KOPT-K1 (cell line): ENCODE data around the gene FKBP5.
"Not testable (repeated sequence)": the region's sequence is repeated elsewhere in the genome, so short reads cannot be mapped to it uniquely, and the experiment has no call there.

Source experiments
- H3K27ac ChIP-seq: fragments of 200-600 bp; sonication (generic); 2 replicates; pipeline ENCODE4 v1.5.1; 2016; ENCODE audit warnings: antibody characterized with exemption, mild to moderate bottlenecking, low read depth, low read length; ENCODE audit not compliant: poor library complexity, severe bottlenecking
- H3K36me3 ChIP-seq: fragments of 200-600 bp; sonication (generic); 2 replicates; pipeline ENCODE4 v1.5.1; 2017; ENCODE audit warnings: antibody characterized with exemption, mild to moderate bottlenecking, low read length, moderate library complexity; ENCODE audit not compliant: insufficient read depth
- H3K9me3 ChIP-seq: fragments of 200-600 bp; sonication (generic); 2 replicates; pipeline ENCODE4 v1.5.1; 2017; ENCODE audit warnings: antibody characterized with exemption, low read length, mild to moderate bottlenecking; ENCODE audit not compliant: insufficient read depth, poor library complexity, severe bottlenecking

FKBP5 gene

DNA sequence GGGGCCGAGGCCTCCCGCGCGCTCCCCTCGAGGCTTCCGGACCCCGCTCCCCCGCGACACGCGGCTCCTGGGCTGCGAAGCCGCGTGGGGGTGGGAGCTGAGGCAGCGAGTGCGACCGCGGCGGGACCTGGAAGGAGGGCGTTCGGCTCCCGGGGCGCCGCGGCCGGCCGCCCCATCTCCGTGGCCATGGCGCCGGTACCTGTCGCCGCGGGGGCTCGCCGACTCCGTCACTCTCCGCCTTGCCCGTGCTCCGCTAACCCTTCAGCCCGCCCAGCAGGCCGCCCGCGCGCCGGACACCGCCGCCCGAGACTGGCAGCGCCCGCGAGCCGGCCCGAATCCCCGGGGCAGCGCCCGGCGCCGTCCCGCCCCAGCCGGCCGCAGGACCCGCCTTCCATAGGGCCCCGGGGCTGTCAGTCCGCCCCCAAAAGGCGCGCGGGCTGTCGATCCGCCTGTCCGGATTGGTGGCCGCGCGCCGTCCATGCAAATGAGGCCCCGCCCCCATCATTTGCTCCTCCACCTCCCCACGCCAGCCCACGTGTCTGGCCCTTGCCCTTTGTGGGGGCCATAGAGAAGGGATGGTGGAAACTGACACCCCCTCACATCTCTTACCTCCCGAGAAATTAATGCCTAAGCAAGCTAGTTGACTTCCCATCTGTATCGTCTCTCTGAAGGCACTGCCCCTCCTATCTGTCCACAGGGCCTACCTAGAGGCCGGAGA is at the start of gene FKBP5:
FKBP5 (minus strand) TSS at position 311 of the 718 bp plus-strand sequence. CDS start 46,091 bp downstream, outside the sequence.
- peak within 1 kb of the TSS; percentile 85 for H3K27ac ChIP-seq
- H3K36me3 ChIP-seq, result peaks cover 10% of the 10 kb centered on the region
- H3K9me3 ChIP-seq, result no peaks in the 10 kb centered on the region

DNA sequence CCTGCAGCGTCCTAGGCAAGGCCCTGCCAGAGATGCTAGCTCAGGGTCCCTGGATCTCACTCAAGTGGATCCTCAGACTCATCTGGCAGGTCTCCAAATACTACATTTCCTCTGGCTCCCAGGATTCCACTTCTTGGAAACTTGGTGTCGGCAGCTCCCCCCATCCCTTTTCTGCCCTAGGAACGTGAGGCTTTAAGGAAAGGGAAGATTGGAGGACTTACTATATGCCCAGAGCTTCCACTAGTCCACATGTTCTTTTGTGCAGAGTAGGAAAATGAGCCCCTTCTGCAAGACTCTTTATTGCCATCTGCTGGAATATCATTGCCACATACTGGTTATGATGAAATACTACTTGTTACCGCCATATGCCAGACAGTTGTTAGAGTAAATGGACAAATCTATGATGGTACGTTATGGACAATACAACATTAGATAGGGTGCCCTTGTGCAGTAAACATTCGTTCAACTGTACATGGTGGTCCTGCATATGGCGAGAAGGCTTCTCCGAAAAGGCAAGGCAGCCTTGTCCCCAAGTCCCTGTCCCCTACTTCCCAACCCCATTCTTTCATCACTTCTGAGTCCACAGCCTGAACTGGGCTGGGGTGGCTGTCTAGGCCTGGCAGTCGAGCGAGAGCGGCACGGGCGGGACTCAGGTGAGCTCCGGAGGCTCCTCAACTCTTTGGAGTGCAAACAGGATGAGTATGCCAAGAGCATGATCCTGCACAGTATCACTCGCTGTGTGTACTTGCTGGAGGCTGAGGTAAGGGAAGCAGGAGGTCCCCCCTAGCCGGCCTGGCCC is 48.9 kb upstream of the FKBP5 start:
- Histone ChIP-seq H3K27ac (no peak overlapping the region), H3K9me3 (no peaks in the 10 kb centered on the region), H3K36me3 (no peaks in the 10 kb centered on the region)

GRCh38 chr6:35736982-35737412 is 48.3 kb upstream of the FKBP5 start, which contains the start of gene ARMC12:
Gene ARMC12 (plus strand): TSS chr6:35737032. CDS start chr6:35737109, 77 bp downstream.
- no peaks in the 10 kb centered on the region for H3K9me3 ChIP-seq
- H3K27ac ChIP-seq, result peak within 1 kb of the TSS; percentile 40
- no peaks in the 10 kb centered on the region for H3K36me3 ChIP-seq

- no peaks in the 10 kb centered on the region for H3K36me3 ChIP-seq
- peak overlapping the region; percentile 40 for H3K27ac ChIP-seq
- H3K9me3 ChIP-seq, result no peaks in the 10 kb centered on the region
These were observed 47.7 kb upstream of the FKBP5 start for GRCh38 chr6:35736253-35736894.

GRCh38 chr6:35735452-35735851 is 46.7 kb upstream of the FKBP5 start:
- Histone ChIP-seq H3K9me3 (no peaks in the 10 kb centered on the region), H3K36me3 (no peaks in the 10 kb centered on the region), H3K27ac (peak overlapping the region; percentile 40)

DNA sequence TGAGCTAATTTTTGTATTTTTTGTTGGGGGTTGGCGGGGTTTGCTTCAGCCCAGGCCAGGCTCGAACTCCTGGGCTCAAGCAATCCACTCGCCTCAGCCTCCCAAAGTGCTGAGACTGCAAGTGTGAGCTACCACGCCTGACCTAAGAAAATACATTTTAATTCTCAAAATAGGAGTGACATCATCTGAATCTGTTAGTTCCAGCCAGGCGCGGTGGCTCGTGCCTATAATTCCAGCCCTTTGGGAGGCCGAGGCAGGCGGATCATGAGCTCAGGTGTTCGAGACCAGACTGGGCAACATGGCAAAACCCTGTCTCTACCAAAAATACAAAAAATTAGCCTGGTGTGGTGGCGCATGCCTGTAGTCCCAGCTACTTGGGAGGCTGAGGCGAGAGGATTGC is 45.6 kb upstream of the FKBP5 start:
- not testable (repeated sequence) for H3K27ac ChIP-seq, H3K9me3 ChIP-seq, H3K36me3 ChIP-seq

GRCh38 chr6:35733633-35734032 is 44.9 kb upstream of the FKBP5 start:
- no peaks in the 10 kb centered on the region for H3K9me3 ChIP-seq
- no peaks in the 10 kb centered on the region for H3K36me3 ChIP-seq
- peak overlapping the region; percentile 17 for H3K27ac ChIP-seq

DNA sequence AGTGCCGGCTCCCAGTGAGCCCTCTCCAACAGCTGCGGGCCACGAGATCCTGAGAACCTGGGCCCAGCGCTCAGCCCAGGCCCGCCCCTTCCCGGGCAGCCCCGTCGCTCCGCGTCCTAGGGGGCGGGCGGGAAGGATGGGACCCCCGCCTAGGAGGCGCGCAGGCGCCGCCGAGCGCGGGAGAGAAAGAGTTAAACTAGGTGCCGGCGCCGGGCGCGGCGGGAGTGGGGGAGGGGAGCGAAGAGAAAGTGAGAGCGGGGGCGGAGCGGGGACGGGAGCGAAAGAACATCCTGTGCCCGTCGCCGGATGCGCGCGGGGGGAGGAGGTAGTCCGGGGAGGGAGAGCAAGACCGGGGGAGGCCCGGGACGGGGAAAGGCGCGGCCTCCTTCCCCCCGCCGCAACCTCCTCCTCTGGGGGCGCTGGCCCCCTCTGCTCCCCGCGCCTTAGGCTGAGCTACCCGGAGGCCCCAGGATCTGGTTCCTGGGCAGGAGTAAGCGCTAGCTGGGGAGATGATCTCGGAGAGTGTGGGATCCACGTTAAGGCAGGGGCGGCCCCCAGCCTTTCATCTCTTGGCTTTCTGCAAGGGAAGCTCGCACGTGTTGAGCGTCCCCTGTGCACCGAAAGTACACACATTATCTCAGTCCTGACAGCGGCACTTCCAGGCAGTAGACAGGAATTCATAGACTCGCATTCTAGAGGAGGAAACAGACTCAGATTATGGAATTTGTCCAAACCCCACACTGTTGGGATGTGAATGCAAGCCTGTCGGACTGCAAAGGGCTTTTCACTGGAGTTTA is 43.2 kb upstream of the FKBP5 start:
- Histone ChIP-seq H3K9me3 (no peaks in the 10 kb centered on the region), H3K36me3 (no peaks in the 10 kb centered on the region), H3K27ac (peak overlapping the region; percentile 99)

DNA sequence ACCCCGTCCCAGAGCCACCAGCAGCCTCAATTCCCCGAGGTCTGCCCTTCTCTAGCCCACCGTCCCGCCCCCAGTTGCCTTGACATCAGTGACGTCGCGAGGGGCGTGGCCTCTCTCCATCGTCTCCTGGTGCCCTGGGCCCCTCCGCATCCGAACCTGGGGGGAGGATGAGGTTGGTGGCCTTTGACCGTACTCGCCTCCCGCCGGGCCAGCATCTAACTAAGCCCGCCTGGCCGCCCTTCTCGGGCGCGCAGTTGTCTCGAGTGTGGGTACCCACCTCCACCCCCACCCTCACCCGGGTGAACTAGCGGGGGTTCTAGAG is 42.7 kb upstream of the FKBP5 start:
- Histone ChIP-seq H3K27ac (peak overlapping the region; percentile 99), H3K9me3 (no peaks in the 10 kb centered on the region), H3K36me3 (no peaks in the 10 kb centered on the region)

- H3K27ac ChIP-seq, result peak overlapping the region; percentile 99
- H3K9me3 ChIP-seq, result no peaks in the 10 kb centered on the region
- no peaks in the 10 kb centered on the region for H3K36me3 ChIP-seq
These were observed 42.2 kb upstream of the FKBP5 start for GRCh38 chr6:35730745-35731413.

DNA sequence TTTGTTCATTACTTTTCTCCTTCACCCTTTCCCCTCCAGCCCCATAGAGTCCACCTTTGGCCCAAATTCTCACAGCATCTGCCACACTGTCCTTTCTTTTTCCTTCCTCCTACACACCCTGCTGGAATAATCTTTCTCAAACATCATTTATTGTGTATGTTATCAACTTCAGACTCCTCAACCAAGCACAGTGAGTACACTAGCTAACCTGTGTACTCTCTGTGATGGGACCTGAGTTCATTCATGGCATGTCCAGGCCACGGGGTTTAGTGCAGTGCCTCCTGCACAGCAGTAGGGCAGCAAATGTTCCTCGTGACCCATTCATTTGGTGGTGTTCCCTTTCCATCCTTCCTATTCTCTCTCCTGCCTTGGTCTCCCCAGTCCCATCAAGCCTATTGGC is 41.0 kb upstream of the FKBP5 start:
- Histone ChIP-seq H3K36me3 (no peaks in the 10 kb centered on the region), H3K27ac (peak overlapping the region; percentile 99), H3K9me3 (no peaks in the 10 kb centered on the region)

DNA sequence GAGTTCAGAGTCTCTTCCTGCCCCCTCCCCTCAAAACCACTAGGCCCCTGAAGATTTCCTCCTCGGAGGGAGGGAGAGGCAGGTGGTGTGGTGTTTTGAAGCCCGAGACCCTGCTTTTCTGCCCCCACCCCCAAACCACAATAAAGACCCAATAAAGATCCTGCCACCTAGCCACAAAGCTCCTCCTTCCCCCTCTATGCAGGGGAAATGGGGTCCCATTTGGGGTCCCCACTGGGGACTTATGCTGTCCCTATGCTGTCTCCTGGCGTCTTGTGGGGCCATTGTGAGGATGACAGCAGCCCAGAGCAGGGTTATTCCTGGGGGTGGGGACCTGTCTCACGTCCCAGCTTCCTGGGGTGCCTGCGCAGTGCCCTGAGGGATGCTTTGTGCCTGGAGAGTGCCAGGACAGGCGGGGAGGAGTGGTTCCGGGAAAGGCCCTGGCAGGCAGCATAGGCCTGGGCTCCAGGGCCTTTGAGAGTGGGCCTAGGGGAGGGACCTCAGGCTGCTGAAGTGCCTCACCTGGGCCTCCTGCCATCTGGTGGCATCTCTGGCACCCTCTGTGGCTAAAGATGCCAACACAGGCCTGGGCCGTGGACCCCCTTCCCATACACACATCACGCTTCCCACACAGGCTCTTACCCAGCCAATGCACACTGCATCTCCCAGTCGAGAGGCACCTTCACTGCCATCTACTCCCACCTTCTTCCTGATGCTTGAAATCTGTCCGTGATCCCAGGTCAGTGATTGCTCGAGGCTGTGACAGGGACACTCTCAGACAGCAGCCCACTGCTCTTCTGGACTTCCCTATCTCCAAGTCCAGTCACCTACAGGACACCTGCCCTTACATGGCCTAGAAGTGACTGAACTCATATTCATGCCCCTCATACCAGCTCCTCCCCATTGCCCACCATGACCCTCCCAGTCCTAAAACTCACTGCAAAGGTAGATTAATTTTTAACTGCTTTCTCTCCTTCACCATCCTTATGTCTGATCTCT is 40.3 kb upstream of the FKBP5 start:
- Histone ChIP-seq H3K27ac (peak overlapping the region; percentile 99), H3K9me3 (no peaks in the 10 kb centered on the region)

GRCh38 chr6:35727935-35728682 is 39.4 kb upstream of the FKBP5 start:
- no peaks in the 10 kb centered on the region for H3K9me3 ChIP-seq
- no peaks in the 10 kb centered on the region for H3K36me3 ChIP-seq
- peak overlapping the region; percentile 99 for H3K27ac ChIP-seq

More for the DNA sequence above, 40.3 kb upstream of the FKBP5 start:
- no peaks in the 10 kb centered on the region for H3K36me3 ChIP-seq
